CD4-positive, alpha-beta memory T cell (primary cell): ENCODE measurements around the gene LAMB1. TPM values are rescaled to one million over a fixed set of nuclear protein-coding genes. Genes with fewer than 3 reads are reported as not detected.

Source experiments
- CTCF ChIA-PET: fragments of 350-600 bp; sonication (Branson Sonifier 250); formaldehyde crosslinking; loops from one replicate; lab custom pipeline; 2021; ENCODE audit warnings: inconsistent platforms; ENCODE audit not compliant: partially characterized antibody; lab: Charles Lee
- POLR2A ChIA-PET: fragments of 350-600 bp; sonication (Branson Sonifier 250); formaldehyde crosslinking; loops from one replicate; lab custom pipeline; 2021; ENCODE audit not compliant: partially characterized antibody; lab: Charles Lee
- DNase-seq, 5 donors: peaks; one replicate each; pipeline versions ENCODE4 v3.0.0 to v3.0.0-alpha.2; 2020 to 2022; ENCODE audit warnings: mixed read lengths in 1 of 5
- H3K27ac ChIP-seq: one replicate; pipeline ENCODE4 v1.7.0; 2013; ENCODE audit warnings: low read depth, low read length
- H3K27me3 ChIP-seq: 2 replicates; pipeline ENCODE4 v1.7.0; 2013; ENCODE audit warnings: mild to moderate bottlenecking, low read length, moderate library complexity; ENCODE audit not compliant: insufficient read depth
- H3K36me3 ChIP-seq: 2 replicates; pipeline ENCODE4 v1.7.0; 2013; ENCODE audit warnings: mild to moderate bottlenecking, low read length, moderate library complexity; ENCODE audit not compliant: insufficient read depth
- H3K4me1 ChIP-seq: 2 replicates; pipeline ENCODE4 v1.7.0; 2013; ENCODE audit warnings: mild to moderate bottlenecking, low read length, moderate library complexity; ENCODE audit not compliant: insufficient read depth
- H3K4me3 ChIP-seq, 2 donors: one replicate each; pipeline ENCODE4 v1.7.0; 2013; ENCODE audit warnings: low read length in 2 of 2, mild to moderate bottlenecking in 1 of 2
- H3K9me3 ChIP-seq, 2 donors: one replicate each; pipeline ENCODE4 v1.7.0; 2013; ENCODE audit warnings: low read length in 2 of 2, control low read depth in 1 of 2; ENCODE audit not compliant: control insufficient read depth in 1 of 2
- H3K27ac Mint-ChIP-seq, 7 donors: one replicate each; pipeline ENCODE4 v1.8.0; 2020 to 2021; ENCODE audit warnings: mixed read lengths in 7 of 7, mild to moderate bottlenecking in 6 of 7, inconsistent platforms in 3 of 7, moderate library complexity in 3 of 7
- H3K27me3 Mint-ChIP-seq, 2 donors: one replicate each; pipeline ENCODE4 v1.8.0; 2020 to 2021; ENCODE audit warnings: mixed read lengths in 2 of 2
- H3K36me3 Mint-ChIP-seq, 2 donors: one replicate each; pipeline ENCODE4 v1.8.0; 2020 to 2021; ENCODE audit warnings: mixed read lengths in 2 of 2, inconsistent platforms in 1 of 2, mild to moderate bottlenecking in 1 of 2
- H3K4me1 Mint-ChIP-seq, 4 donors: one replicate each; pipeline ENCODE4 v1.8.0; 2020 to 2021; ENCODE audit warnings: mixed read lengths in 4 of 4, mild to moderate bottlenecking in 1 of 4
- H3K4me3 Mint-ChIP-seq, 8 donors: one replicate each; pipeline ENCODE4 v1.8.0; 2020 to 2021; ENCODE audit warnings: mixed read lengths in 8 of 8, mild to moderate bottlenecking in 7 of 8, moderate library complexity in 6 of 8, inconsistent platforms in 3 of 8
- H3K9me3 Mint-ChIP-seq, 8 donors: one replicate each; pipeline ENCODE4 v1.8.0; 2020 to 2021; ENCODE audit warnings: mixed read lengths in 8 of 8, mild to moderate bottlenecking in 5 of 8, inconsistent platforms in 3 of 8, moderate library complexity in 1 of 8
- intact Hi-C: fragments of 100-400 bp; cut with micrococcal nuclease; formaldehyde crosslinking; loops from one replicate; pipeline ENCODE4 v1.15.1; 2023
- polyA plus RNA-seq, 2 donors: library from polyadenylated mRNA; unstranded; fragments of 300-500 nt; fragmentation: Illumina TruSeq; gene quantifications; one replicate each; pipeline ENCODE4 v1.2.3, GENCODE V29; 2021
- total RNA-seq, 2 experiments: library from RNA; stranded (reverse); gene quantifications; one replicate each; pipeline ENCODE4 v1.2.3, GENCODE V29; 2021

Gene LAMB1
- total and polyA plus RNA-seq, 4 experiments from 2014 or later, result 0.95 TPM; not detected in 3

- H3K27me3 Mint-ChIP-seq, result peaks cover 29% of the 10 kb centered on the region in 2 donors
- H3K27ac Mint-ChIP-seq, result no peak overlapping the region
- Histone ChIP-seq H3K9me3 (no peaks in the 10 kb centered on the region), H3K27ac (no peak overlapping the region), H3K27me3 (peaks cover 11% of the 10 kb centered on the region), H3K4me1 (peaks cover 15% of the 10 kb centered on the region), H3K36me3 (no peaks in the 10 kb centered on the region), H3K4me3 (no peak overlapping the region)
- CTCF ChIA-PET, result no interaction called here
- intact Hi-C loops, result no loop called here
- no peak for DNase-seq
- POLR2A ChIA-PET, result no interaction called here
- no peak overlapping the region for H3K4me3 Mint-ChIP-seq
- H3K36me3 Mint-ChIP-seq, result no peaks in the 10 kb centered on the region
- H3K9me3 Mint-ChIP-seq, result peaks cover 0 to 5% (median 0%) of the 10 kb centered on the region in 8 donors
- peaks cover 2 to 24% (median 9%) of the 10 kb centered on the region in 4 donors for H3K4me1 Mint-ChIP-seq
These were observed 4.1 kb downstream of the LAMB1 start for GRCh38 chr7:107998660-107999480.

- POLR2A ChIA-PET, result no interaction called here
- H3K36me3 ChIP-seq, result no peaks in the 10 kb centered on the region
- peaks cover 11% of the 10 kb centered on the region for H3K27me3 ChIP-seq
- Mint-ChIP-seq H3K4me1 (peaks cover 2 to 19% (median 6%) of the 10 kb centered on the region in 4 donors), H3K4me3 (no peak overlapping the region), H3K27me3 (peaks cover 28 to 33% of the 10 kb centered on the region in 2 donors), H3K9me3 (peaks cover 0 to 5% (median 0%) of the 10 kb centered on the region in 8 donors), H3K27ac (no peak overlapping the region), H3K36me3 (no peaks in the 10 kb centered on the region)
- CTCF ChIA-PET, result no interaction called here
- no peak overlapping the region for H3K4me3 ChIP-seq
- no peaks in the 10 kb centered on the region for H3K9me3 ChIP-seq
- intact Hi-C loops, result no loop called here
- DNase-seq, result no peak
- peaks cover 9% of the 10 kb centered on the region for H3K4me1 ChIP-seq
- no peak overlapping the region for H3K27ac ChIP-seq
These were observed 4.8 kb downstream of the LAMB1 start for GRCh38 chr7:107998150-107998549.

- Histone ChIP-seq H3K9me3 (no peaks in the 10 kb centered on the region), H3K36me3 (no peaks in the 10 kb centered on the region), H3K4me1 (peaks cover under 1% of the 10 kb centered on the region), H3K27ac (no peak overlapping the region), H3K27me3 (peaks cover 7% of the 10 kb centered on the region), H3K4me3 (no peak overlapping the region)
- peaks cover 26 to 36% of the 10 kb centered on the region in 2 donors for H3K27me3 Mint-ChIP-seq
- no peak for DNase-seq
- H3K27ac Mint-ChIP-seq, result no peak overlapping the region
- CTCF ChIA-PET, result no interaction called here
- POLR2A ChIA-PET, result no interaction called here
- H3K9me3 Mint-ChIP-seq, result peaks cover 0 to 5% (median 0%) of the 10 kb centered on the region in 8 donors
- H3K36me3 Mint-ChIP-seq, result no peaks in the 10 kb centered on the region
- peaks cover 0 to 6% (median under 1%) of the 10 kb centered on the region in 4 donors for H3K4me1 Mint-ChIP-seq
- intact Hi-C loops, result no loop called here
- H3K4me3 Mint-ChIP-seq, result no peak overlapping the region
These were observed 6.7 kb downstream of the LAMB1 start for GRCh38 chr7:107996072-107996882.

GRCh38 chr7:107995184-107996071 is 7.5 kb downstream of the LAMB1 start:
- Mint-ChIP-seq H3K4me1 (no peaks in the 10 kb centered on the region), H3K27ac (no peak overlapping the region), H3K36me3 (no peaks in the 10 kb centered on the region), H3K4me3 (no peak overlapping the region), H3K27me3 (peaks cover 21 to 31% of the 10 kb centered on the region in 2 donors), H3K9me3 (peaks cover 0 to 5% (median 0%) of the 10 kb centered on the region in 8 donors)
- intact Hi-C loops, result no loop called here
- Histone ChIP-seq H3K27me3 (no peaks in the 10 kb centered on the region), H3K9me3 (no peaks in the 10 kb centered on the region), H3K36me3 (no peaks in the 10 kb centered on the region), H3K4me1 (no peaks in the 10 kb centered on the region), H3K27ac (no peak overlapping the region), H3K4me3 (no peak overlapping the region)
- DNase-seq, result no peak
- ChIA-PET POLR2A (no interaction called here), CTCF (no interaction called here)

- Mint-ChIP-seq H3K4me3 (no peak overlapping the region), H3K9me3 (peaks cover 0 to 3% (median 0%) of the 10 kb centered on the region in 8 donors), H3K36me3 (no peaks in the 10 kb centered on the region), H3K4me1 (no peaks in the 10 kb centered on the region), H3K27me3 (peaks cover 21 to 31% of the 10 kb centered on the region in 2 donors), H3K27ac (no peak overlapping the region)
- H3K36me3 ChIP-seq, result no peaks in the 10 kb centered on the region
- H3K27me3 ChIP-seq, result no peaks in the 10 kb centered on the region
- no peak overlapping the region for H3K27ac ChIP-seq
- CTCF ChIA-PET, result no interaction called here
- POLR2A ChIA-PET, result no interaction called here
- DNase-seq, result no peak
- intact Hi-C loops, result no loop called here
- no peaks in the 10 kb centered on the region for H3K4me1 ChIP-seq
- no peak overlapping the region for H3K4me3 ChIP-seq
- no peaks in the 10 kb centered on the region for H3K9me3 ChIP-seq
These were observed 8.4 kb downstream of the LAMB1 start for GRCh38 chr7:107994421-107995030.

GRCh38 chr7:107993891-107994291 is 9.1 kb downstream of the LAMB1 start:
- H3K27me3 ChIP-seq, result no peaks in the 10 kb centered on the region
- CTCF ChIA-PET, result no interaction called here
- H3K4me1 ChIP-seq, result no peaks in the 10 kb centered on the region
- Mint-ChIP-seq H3K4me3 (no peak overlapping the region), H3K4me1 (no peaks in the 10 kb centered on the region), H3K9me3 (peaks cover 0 to 3% (median 0%) of the 10 kb centered on the region in 8 donors), H3K27ac (no peak overlapping the region), H3K36me3 (no peaks in the 10 kb centered on the region), H3K27me3 (peaks cover 23 to 28% of the 10 kb centered on the region in 2 donors)
- DNase-seq, result no peak
- H3K9me3 ChIP-seq, result no peaks in the 10 kb centered on the region
- POLR2A ChIA-PET, result no interaction called here
- intact Hi-C loops, result no loop called here
- no peak overlapping the region for H3K27ac ChIP-seq
- H3K4me3 ChIP-seq, result no peak overlapping the region
- H3K36me3 ChIP-seq, result no peaks in the 10 kb centered on the region
